Measurements from ENCODE around the gene CFAP299. TPM values are rescaled to one million over a fixed set of nuclear protein-coding genes. Genes with fewer than 3 reads are reported as not detected.

CFAP299 gene
- total RNA-seq, 1 donor from 2014 or later: not detected

GRCh38 chr4:80385397-80386280 lies 50.1 kb downstream of the CFAP299 start:
- peaks cover 5% of the 10 kb centered on the region for H3K27me3 Mint-ChIP-seq (ENCODE audit: insufficient read depth)
- no peaks in the 10 kb centered on the region for H3K36me3 Mint-ChIP-seq (ENCODE audit: low read depth)
- intact Hi-C loops (cut with micrococcal nuclease): no loop called here
- H3K4me3 Mint-ChIP-seq: no peak overlapping the region
- H3K4me1 Mint-ChIP-seq (ENCODE audit: low read depth): no peaks in the 10 kb centered on the region
- DNase-seq (ENCODE audit: low spot score): no peak
- no peak overlapping the region for H3K27ac Mint-ChIP-seq
- H3K9me3 Mint-ChIP-seq: peaks cover 5% of the 10 kb centered on the region

- H3K36me3 Mint-ChIP-seq (ENCODE audit: low read depth): no peaks in the 10 kb centered on the region
- no peak overlapping the region for H3K27ac Mint-ChIP-seq
- H3K9me3 Mint-ChIP-seq: peaks cover 5% of the 10 kb centered on the region
- DNase-seq (ENCODE audit: low spot score): no peak
- no peak overlapping the region for H3K4me3 Mint-ChIP-seq
- no peaks in the 10 kb centered on the region for H3K4me1 Mint-ChIP-seq (ENCODE audit: low read depth)
- H3K27me3 Mint-ChIP-seq (ENCODE audit: insufficient read depth): peaks cover 2% of the 10 kb centered on the region
- intact Hi-C loops (cut with micrococcal nuclease): no loop called here
These were observed 50.9 kb downstream of the CFAP299 start for GRCh38 chr4:80386281-80386886.

DNA sequence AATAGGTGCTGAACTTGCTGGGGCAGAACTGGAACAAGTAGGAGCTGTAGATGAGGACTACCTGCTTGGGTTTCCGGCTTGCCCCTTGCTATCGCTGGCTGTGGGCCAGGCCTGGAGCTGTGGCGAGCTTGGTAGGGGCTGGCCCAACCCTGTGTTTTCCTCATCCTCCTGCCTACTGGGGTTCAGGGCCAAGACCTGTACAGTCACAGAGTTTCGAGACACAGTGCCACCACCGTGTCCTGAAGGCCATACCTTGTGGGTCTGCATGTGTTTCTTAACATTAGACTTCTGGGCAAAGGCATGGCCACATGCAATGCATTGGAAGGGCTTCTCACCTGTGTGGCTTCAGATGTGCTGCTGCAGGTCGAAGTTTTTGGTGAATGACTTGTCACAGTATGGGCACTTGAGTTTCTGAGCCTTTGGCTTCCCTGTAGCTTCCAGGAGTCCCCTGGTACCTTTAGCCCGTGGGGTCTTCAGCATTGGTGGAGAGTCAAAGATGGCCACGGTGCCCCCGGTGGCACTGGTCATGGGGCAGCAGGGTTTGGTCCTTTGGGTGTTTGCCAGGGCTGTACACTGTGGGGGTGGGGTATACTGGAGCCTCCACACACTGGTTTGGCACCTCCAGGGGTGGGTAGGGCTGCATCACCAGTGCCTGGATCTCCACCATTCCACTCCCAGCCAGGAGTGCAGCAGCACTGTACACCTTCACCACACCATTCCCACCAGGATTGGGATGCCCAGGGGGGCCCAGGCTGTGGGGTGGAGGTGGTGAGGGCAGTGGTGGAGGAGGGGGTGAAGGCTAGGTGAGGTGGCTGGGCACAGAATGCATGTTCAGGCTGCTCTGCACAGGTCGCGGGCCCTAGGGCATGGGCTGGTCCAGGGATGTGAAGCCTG lies 52.1 kb downstream of the CFAP299 start:
- Mint-ChIP-seq H3K27ac (no peak overlapping the region), H3K4me1 (ENCODE audit: low read depth) (no peaks in the 10 kb centered on the region), H3K27me3 (ENCODE audit: insufficient read depth) (no peaks in the 10 kb centered on the region), H3K36me3 (ENCODE audit: low read depth) (no peaks in the 10 kb centered on the region), H3K9me3 (no peaks in the 10 kb centered on the region), H3K4me3 (no peak overlapping the region)
- no peak for DNase-seq (ENCODE audit: low spot score)
- intact Hi-C loops (cut with micrococcal nuclease): no loop called here

GRCh38 chr4:80388284-80388607 lies 52.7 kb downstream of the CFAP299 start:
- H3K27me3 Mint-ChIP-seq (ENCODE audit: insufficient read depth): no peaks in the 10 kb centered on the region
- no peaks in the 10 kb centered on the region for H3K36me3 Mint-ChIP-seq (ENCODE audit: low read depth)
- no peak for DNase-seq (ENCODE audit: low spot score)
- H3K4me1 Mint-ChIP-seq (ENCODE audit: low read depth): no peaks in the 10 kb centered on the region
- H3K27ac Mint-ChIP-seq: no peak overlapping the region
- no peak overlapping the region for H3K4me3 Mint-ChIP-seq
- no peaks in the 10 kb centered on the region for H3K9me3 Mint-ChIP-seq
- intact Hi-C loops (cut with micrococcal nuclease): no loop called here

DNA sequence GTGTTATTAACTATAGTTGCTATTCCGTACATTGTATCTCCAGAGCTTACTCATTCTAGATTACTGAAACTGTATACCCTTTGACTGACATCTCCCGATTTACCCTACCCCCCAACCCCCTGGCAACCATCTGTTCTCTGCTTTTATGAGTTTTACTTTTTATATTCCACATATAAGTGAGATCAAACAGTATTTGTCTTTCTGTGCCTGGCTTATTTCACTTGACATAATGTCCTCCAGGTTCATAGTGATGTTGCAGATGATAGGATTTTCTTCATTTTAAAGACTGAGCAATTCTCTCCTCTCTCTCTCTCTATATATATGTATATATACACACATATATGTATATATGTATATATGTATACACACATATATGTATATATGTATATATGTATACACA lies 54.6 kb downstream of the CFAP299 start:
- H3K27me3 Mint-ChIP-seq (ENCODE audit: insufficient read depth): no peaks in the 10 kb centered on the region
- H3K36me3 Mint-ChIP-seq (ENCODE audit: low read depth): no peaks in the 10 kb centered on the region
- H3K4me3 Mint-ChIP-seq: no peak overlapping the region
- H3K4me1 Mint-ChIP-seq (ENCODE audit: low read depth): peaks cover 6% of the 10 kb centered on the region
- no peaks in the 10 kb centered on the region for H3K9me3 Mint-ChIP-seq
- intact Hi-C loops (cut with micrococcal nuclease): no loop called here
- no peak overlapping the region for H3K27ac Mint-ChIP-seq
- DNase-seq (ENCODE audit: low spot score): no peak

GRCh38 chr4:80393246-80393969 lies 57.9 kb downstream of the CFAP299 start:
- intact Hi-C loops (cut with micrococcal nuclease): no loop called here
- H3K36me3 Mint-ChIP-seq (ENCODE audit: low read depth): no peaks in the 10 kb centered on the region
- no peak for DNase-seq (ENCODE audit: low spot score)
- H3K27me3 Mint-ChIP-seq (ENCODE audit: insufficient read depth): no peaks in the 10 kb centered on the region
- no peaks in the 10 kb centered on the region for H3K9me3 Mint-ChIP-seq
- no peak overlapping the region for H3K27ac Mint-ChIP-seq
- peaks cover 6% of the 10 kb centered on the region for H3K4me1 Mint-ChIP-seq (ENCODE audit: low read depth)
- H3K4me3 Mint-ChIP-seq: no peak overlapping the region

GRCh38 chr4:80393970-80394250 lies 58.4 kb downstream of the CFAP299 start:
- H3K4me1 Mint-ChIP-seq (ENCODE audit: low read depth): peaks cover 6% of the 10 kb centered on the region
- no peaks in the 10 kb centered on the region for H3K27me3 Mint-ChIP-seq (ENCODE audit: insufficient read depth)
- intact Hi-C loops (cut with micrococcal nuclease): no loop called here
- no peak for DNase-seq (ENCODE audit: low spot score)
- H3K9me3 Mint-ChIP-seq: no peaks in the 10 kb centered on the region
- no peak overlapping the region for H3K27ac Mint-ChIP-seq
- no peak overlapping the region for H3K4me3 Mint-ChIP-seq
- no peaks in the 10 kb centered on the region for H3K36me3 Mint-ChIP-seq (ENCODE audit: low read depth)

- no peaks in the 10 kb centered on the region for H3K36me3 Mint-ChIP-seq (ENCODE audit: low read depth)
- H3K9me3 Mint-ChIP-seq: no peaks in the 10 kb centered on the region
- peaks cover 2% of the 10 kb centered on the region for H3K27me3 Mint-ChIP-seq (ENCODE audit: insufficient read depth)
- no peaks in the 10 kb centered on the region for H3K4me1 Mint-ChIP-seq (ENCODE audit: low read depth)
- no peak overlapping the region for H3K27ac Mint-ChIP-seq
- intact Hi-C loops (cut with micrococcal nuclease): no loop called here
- no peak overlapping the region for H3K4me3 Mint-ChIP-seq
- DNase-seq (ENCODE audit: low spot score): no peak
These were observed 71.7 kb downstream of the CFAP299 start for GRCh38 chr4:80407246-80407645.

DNA sequence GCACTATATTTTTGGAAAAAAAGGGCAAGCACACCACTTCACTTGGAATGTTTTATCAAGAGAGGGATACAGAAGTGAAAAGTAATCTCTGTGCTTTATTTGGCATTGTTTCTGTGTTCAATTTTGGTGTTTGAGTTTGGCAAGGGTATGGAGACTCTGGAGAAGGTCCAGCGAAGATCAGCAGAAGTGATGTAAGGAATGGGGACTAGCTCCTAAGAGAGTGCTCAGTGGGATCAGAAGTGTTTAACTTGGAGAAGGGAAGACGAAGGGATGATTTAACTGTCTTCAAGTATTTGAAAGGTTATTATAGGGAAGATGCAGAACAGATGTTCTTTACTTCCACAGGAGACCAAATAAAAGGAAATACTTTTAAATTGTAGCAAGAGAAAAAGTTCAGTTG lies 74.3 kb downstream of the CFAP299 start:
- no peak for DNase-seq (ENCODE audit: low spot score)
- Mint-ChIP-seq H3K27me3 (ENCODE audit: insufficient read depth) (peaks cover 2% of the 10 kb centered on the region), H3K27ac (no peak overlapping the region), H3K4me3 (no peak overlapping the region), H3K9me3 (no peaks in the 10 kb centered on the region), H3K4me1 (ENCODE audit: low read depth) (no peaks in the 10 kb centered on the region), H3K36me3 (ENCODE audit: low read depth) (no peaks in the 10 kb centered on the region)
- intact Hi-C loops (cut with micrococcal nuclease): no loop called here

DNA sequence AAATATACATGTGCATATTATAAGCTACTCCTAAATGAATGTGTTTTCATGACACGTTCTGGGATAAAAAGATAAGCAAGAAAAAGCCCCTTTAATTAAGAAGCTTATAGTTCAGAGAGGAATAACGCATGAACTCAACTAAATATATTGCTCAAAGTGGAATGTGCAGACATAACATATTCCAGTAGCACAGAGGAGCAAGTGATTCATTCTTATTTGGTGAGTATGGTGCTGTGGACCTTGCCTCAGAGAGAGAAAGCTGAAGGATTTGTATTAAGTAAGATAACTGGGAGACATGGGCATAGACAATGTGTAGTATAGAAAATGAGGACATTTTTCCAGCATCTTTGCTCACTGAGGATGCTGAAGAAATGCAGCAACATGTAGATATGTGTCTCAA lies 76.8 kb downstream of the CFAP299 start:
- intact Hi-C loops (cut with micrococcal nuclease): no loop called here

GRCh38 chr4:80413086-80413485 lies 77.6 kb downstream of the CFAP299 start:
- Mint-ChIP-seq H3K36me3 (ENCODE audit: low read depth) (no peaks in the 10 kb centered on the region), H3K27ac (no peak overlapping the region), H3K4me1 (ENCODE audit: low read depth) (no peaks in the 10 kb centered on the region), H3K4me3 (no peak overlapping the region), H3K27me3 (ENCODE audit: insufficient read depth) (peaks cover 2% of the 10 kb centered on the region), H3K9me3 (no peaks in the 10 kb centered on the region)
- DNase-seq (ENCODE audit: low spot score): no peak
- intact Hi-C loops (cut with micrococcal nuclease): no loop called here

More for the DNA sequence above, 76.8 kb downstream of the CFAP299 start:
- no peak for DNase-seq (ENCODE audit: low spot score)
- Mint-ChIP-seq H3K9me3 (no peaks in the 10 kb centered on the region), H3K4me3 (no peak overlapping the region), H3K27ac (no peak overlapping the region), H3K4me1 (ENCODE audit: low read depth) (no peaks in the 10 kb centered on the region), H3K36me3 (ENCODE audit: low read depth) (no peaks in the 10 kb centered on the region), H3K27me3 (ENCODE audit: insufficient read depth) (peaks cover 2% of the 10 kb centered on the region)

DNA sequence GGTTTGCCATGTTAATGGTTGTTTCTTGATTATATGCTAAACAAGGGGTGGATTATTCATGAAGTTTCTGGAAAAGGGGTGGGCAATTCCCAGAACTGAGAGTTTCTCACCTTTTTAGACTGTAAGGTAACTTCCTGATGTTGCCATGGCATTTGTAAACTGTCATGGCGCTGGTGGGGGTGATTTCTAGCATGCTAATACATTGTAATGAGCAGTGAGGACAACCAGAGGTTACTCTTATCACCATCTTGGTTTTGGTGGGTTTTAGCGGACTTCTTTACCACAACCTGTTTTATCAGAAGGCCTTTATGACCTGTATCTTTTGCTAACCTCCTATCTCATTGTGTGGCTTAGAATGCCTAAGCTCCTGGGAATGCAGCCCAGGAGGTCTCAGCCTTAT lies 81.5 kb downstream of the CFAP299 start:
- Mint-ChIP-seq H3K4me3 (no peak overlapping the region), H3K9me3 (no peaks in the 10 kb centered on the region), H3K4me1 (ENCODE audit: low read depth) (no peaks in the 10 kb centered on the region), H3K27me3 (ENCODE audit: insufficient read depth) (no peaks in the 10 kb centered on the region), H3K27ac (no peak overlapping the region), H3K36me3 (ENCODE audit: low read depth) (no peaks in the 10 kb centered on the region)
- intact Hi-C loops (cut with micrococcal nuclease): no loop called here
- DNase-seq (ENCODE audit: low spot score): no peak
